Measurements from ENCODE around the gene STK32B.

DNA sequence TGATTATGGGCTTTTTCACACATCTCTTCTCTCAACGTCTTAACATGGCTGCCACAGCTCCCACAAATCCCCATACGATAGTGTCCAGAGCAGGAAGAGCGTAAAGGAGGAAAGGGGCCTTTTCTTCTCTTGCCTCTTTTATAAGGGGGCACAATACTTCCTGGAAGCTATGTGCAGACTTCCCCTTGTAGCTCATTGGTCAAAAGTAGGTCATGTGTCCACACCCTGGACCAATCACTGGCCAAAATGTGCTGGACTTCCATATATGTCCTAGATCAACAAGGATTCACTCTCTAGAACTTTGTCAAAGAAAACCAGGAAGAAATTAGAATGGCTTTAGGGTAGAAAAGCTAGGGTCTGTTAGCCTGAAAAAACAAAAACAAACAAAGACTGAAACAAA is 26.7 kb downstream of the STK32B start:
- TF ChIP-seq, protein P1, sequence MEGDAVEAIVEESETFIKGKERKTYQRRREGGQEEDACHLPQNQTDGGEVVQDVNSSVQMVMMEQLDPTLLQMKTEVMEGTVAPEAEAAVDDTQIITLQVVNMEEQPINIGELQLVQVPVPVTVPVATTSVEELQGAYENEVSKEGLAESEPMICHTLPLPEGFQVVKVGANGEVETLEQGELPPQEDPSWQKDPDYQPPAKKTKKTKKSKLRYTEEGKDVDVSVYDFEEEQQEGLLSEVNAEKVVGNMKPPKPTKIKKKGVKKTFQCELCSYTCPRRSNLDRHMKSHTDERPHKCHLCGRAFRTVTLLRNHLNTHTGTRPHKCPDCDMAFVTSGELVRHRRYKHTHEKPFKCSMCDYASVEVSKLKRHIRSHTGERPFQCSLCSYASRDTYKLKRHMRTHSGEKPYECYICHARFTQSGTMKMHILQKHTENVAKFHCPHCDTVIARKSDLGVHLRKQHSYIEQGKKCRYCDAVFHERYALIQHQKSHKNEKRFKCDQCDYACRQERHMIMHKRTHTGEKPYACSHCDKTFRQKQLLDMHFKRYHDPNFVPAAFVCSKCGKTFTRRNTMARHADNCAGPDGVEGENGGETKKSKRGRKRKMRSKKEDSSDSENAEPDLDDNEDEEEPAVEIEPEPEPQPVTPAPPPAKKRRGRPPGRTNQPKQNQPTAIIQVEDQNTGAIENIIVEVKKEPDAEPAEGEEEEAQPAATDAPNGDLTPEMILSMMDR (IDR thresholded peaks at IDR 0.05 in 2 of 3, conservative IDR thresholded peaks at IDR 0.05 in 1 of 3; ENCODE audit: insufficient read depth in 2 of 3, low read depth in 1 of 3, low read length in 3 of 3), result no peak
- TF ChIP-seq KLF13 (tag; IDR thresholded peaks at IDR 0.05; ENCODE audit: borderline replicate concordance, low read depth) (no peak), HNRNPUL1 (IDR thresholded peaks at IDR 0.05; ENCODE audit: low read length) (no peak), PATZ1 (CRISPR knock-in tag; IDR thresholded peaks at IDR 0.05; ENCODE audit: borderline replicate concordance) (no peak), PTBP1 (IDR thresholded peaks at IDR 0.05; ENCODE audit: low read depth, low read length) (no peak), IFI16 (CRISPR knock-in tag; IDR thresholded peaks at IDR 0.05) (no peak), GABPB2 (CRISPR knock-in tag; conservative IDR thresholded peaks at IDR 0.05) (no peak), CHD4 (IDR thresholded peaks at IDR 0.05; ENCODE audit: insufficient read depth, insufficient replicate concordance, low read depth, low read length, poor library complexity, severe bottlenecking) (no peak), NRF1 (conservative IDR thresholded peaks at IDR 0.05 in 1 of 2, IDR thresholded peaks at IDR 0.05 in 1 of 2) (no peak), RAD21 (CRISPR knock-in tag; conservative IDR thresholded peaks at IDR 0.05 in 1 of 2, IDR thresholded peaks at IDR 0.05 in 1 of 2) (no peak), KLF16 (IDR thresholded peaks at IDR 0.05) (no peak), BRCA1 (IDR thresholded peaks at IDR 0.05) (no peak), BRCA1 (CRISPR knock-in tag; IDR thresholded peaks at IDR 0.05) (no peak), RBM22 (IDR thresholded peaks at IDR 0.05; ENCODE audit: low read depth, low read length, poor library complexity, severe bottlenecking) (no peak), ZNF274 (IDR thresholded peaks at IDR 0.05; ENCODE audit: borderline replicate concordance, low read depth, low read length) (no peak)
